ENCODE data around the gene MAD1L1.
"Not testable (repeated sequence)": the region's sequence is repeated elsewhere in the genome, so short reads cannot be mapped to it uniquely, and the experiment has no call there.

The MAD1L1 gene

DNA sequence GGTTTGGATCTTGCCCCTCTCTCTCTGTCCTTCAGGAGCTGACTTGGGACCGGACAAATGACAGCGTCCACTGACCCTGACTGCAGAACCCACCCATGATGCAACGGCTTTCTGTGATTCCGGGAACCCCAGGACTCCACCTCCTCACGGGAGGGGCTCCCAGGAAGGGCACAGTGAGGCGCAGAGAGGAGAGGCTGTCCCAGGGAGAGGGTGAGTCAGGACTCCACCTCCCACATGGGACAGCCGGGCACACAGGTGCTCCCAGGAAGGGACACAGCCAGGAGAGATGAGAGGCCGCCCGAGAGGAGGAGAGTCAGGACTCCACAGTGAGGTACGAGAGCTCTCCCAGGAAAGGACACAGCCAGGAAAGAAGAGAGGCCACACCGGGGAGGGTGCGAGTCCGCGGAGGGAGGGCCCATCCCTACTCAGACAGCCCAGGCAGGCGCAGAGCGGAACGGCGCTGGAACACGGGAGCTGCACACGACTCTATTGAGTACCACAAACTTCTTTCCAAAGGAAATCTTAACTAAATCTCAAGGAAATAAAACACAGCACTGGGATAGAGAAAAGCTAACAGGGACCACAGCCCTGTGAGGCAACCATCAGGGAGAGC is 162.5 kb downstream of the MAD1L1 start:
- DNase-seq (ENCODE audit: low spot score), result no peak

DNA sequence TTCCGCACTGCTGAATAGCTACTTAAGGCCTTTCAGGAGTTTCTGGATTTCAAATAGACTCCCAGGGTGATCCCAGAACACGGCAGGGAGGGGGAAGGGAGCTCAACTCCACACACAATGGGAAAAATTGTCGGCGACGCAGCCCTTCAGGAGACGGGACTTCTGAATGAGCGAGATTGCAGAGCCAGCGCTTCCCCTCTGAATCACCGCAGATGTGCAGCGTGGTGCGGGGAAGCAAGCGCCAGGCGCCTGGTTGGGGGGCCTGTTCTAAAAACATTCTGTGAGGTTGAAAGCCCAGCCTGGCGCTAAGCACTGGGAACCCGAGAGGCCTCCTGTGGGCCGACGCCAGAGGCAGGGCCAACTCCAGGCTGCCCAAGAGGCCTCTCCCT is 163.3 kb downstream of the MAD1L1 start:
- no peak for DNase-seq (ENCODE audit: low spot score)

DNA sequence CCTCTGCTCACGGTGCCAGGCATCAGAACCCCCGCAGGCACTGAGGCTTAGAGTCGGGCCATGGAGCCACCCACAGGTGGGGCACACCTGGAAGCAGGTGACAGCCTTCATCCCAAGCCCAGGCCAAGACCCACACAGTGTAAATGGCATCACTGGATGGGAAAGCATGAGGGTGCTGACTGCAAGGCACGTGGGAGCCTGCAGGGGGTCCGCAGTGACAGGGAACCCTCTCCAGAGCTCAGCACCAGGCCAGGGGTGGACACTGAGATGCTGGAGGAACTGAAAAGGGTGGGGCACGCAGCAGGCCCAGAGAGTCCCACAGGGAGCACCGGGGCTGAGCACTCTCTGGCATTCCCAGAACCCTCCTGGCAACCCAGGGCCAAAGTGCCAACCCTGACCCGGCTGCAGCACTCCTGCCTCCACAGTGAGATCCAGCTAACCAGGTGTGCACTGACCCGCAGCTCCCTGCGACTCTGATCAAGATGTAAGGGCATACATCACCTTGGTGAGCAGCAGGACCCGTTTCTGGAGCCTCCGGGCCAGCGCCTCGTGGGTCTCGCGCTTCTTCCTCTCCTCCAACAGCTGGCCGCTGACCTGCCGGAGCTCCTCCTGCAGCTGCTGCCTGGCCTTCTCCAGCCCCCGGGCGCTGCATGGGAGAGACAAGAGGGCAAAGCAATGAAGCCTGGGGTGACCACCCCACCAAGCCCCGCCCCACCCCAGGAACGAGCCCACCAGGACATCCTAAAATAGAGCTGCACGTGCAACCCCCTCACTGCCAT is 163.9 kb downstream of the MAD1L1 start:
- DNase-seq (ENCODE audit: low spot score), result no peak

DNA sequence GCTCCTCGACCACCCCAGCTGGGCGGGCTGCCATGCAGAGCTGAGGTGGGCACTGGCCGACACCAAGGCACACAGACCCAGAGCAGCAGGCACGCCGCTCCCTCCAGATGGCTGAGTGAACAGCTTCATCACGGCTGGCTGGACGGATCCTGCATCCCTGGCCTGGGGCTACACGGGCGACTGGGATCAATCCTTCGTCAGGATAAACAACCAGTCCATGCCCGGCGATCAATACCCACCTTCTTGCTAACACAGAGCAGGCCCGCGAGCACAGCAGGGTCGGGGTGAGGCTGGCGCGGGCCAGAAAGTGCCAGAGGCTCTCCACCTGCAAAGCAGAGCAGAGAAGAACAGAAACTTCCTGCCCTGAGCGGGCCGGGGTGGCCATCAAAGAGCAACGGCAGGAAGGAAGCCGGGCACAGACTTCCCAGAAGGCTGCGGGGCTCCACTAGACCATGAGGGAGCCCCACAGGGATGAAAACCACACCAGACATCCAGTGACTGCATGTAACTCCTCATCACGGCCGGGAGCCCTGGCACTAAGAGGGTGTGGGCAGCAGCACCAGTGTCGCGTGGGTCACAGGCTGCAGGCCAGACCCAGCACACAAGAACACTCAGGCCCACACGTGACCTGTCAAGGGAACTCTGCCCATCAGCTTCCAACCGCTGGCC is 166.4 kb downstream of the MAD1L1 start:
- no peak for DNase-seq (ENCODE audit: low spot score)

DNA sequence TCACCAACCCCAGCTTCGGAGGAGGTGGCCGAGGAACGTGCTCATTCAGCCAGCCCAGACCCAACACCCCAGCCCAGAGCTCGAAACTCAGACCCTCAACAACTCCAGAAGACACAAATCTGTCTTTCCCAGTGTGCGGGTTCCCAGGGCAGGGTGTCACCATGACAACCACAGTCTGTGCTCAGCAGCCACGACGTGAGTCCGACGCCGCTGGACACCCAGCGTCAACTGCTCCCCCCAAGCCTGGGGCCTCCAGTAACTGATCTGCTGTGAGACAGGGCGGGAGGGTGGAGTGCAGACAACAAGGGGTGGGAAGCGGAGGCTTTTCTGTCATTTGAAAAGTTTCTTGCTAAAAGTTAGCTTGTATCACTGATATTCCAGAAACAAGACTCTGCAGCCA is 167.2 kb downstream of the MAD1L1 start:
- no peak for DNase-seq (ENCODE audit: low spot score)

DNA sequence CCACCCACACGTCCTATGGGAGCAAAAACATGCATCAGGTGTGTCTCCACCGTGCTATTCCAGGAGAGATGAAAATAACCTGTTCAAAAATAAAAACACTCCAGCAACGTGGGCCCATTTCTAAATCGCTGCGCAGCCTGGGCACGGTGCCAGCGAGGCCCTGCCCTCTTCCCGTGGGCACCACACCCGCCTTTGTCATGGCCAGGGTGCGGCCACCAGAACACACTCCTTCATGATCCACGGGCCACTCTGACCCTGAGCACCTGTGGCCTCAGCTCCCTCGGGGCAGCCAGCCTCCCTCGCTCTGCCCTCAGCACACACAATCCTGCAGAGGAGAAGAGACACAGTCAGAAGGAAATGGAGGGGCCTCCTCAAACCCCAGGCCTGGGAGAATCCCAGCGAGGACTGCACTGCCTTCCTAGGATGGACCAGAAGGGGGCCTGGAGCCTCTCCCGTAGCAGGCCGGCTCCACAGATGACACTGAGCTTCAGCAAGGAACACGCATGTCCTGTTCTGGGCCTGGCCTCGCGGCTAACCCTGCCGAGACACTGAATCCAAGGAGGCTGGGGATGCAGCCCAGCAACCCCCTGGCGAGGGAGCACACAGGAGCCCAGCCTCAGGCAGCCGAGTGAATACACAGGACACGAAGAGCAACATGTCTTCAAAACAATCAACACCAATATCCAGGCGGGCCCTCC is 169.0 kb downstream of the MAD1L1 start:
- peak; percentile 42 for DNase-seq (ENCODE audit: low spot score)

DNA sequence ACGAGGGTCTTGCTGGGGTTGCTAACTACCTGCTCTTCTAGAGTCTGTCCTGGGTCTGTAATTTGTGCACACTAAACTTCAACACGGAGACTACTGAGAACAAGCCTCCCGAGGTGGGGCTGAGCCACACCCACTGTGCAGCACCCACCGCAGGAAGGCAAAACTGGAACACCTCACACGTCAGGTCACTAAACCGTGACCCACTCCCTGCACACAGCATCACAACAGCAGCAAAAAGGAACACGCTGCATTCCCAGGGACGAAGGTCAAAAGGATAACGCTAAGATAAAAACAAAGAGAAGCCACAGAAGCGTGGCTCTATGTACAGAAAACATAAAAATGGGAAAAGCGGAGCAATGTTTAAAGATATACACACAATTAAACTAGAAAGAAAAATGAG is 170.1 kb downstream of the MAD1L1 start:
- no peak for DNase-seq (ENCODE audit: low spot score)

DNA sequence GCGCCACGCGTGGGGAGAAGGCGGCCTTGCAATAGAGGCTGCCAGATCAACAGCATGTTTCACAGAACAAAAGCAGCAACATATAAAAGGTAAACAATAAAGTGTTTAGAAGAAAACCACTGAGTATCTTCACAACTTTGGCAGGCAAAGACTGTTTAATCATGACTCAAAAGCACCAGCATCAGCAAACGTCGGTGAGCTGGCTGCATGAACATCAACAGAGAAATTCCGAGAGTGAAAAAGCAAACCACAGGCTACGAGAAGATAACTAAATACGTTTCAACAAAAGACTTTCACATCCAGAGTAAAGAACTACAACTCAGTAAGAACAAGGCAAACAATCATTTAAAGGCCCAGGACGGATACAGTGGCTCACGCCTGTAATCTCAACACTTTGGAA is 172.0 kb downstream of the MAD1L1 start:
- no peak for DNase-seq (ENCODE audit: low spot score)

DNA sequence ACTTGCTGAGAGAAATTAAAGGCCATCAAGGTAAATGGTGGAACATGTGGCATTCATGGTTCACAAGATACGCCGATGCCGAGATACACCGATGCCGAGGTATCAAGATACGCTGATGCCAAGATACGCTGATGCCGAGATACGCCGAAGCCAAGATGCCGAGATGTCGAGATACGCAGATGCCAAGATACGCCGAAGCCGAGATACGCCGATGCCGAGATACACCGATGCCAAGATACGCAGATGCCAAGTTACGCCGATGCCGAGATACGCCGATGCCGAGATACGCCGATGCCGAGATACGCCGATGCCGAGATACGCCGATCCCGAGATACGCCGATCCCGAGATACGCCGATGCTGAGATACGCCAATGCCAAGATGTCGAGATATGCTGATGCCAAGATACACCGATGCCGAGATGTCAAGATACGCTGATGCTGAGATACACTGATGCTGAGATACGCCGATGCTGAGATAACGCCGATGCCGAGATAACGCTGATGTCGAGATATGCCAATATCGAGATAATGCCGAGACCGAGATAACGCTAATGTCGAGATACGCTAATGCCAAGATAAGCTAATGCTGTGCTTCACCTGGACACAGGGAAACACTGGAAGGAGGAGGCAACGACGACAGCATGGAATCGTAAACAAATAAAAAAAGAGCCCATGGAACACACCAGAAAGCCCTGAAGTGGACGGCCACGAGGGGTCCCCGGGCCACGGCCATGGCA is 172.6 kb downstream of the MAD1L1 start:
- no peak for DNase-seq (ENCODE audit: low spot score)

DNA sequence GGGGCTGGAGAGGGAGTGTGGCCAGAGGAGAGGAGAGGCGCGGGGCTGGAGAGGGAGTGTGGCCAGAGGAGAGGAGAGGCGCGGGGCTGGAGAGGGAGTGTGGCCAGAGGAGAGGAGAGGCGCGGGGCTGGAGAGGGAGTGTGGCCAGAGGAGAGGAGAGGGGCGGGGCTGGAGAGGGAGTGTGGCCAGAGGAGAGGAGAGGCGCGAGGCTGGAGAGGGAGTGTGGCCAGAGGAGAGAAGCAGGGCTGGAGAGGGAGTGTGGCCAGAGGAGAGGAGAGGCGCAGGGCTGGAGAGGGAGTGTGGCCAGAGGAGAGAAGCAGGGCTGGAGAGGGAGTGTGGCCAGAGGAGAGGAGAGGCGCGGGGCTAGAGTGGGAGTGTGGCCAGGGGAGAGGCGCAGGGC is 174.5 kb downstream of the MAD1L1 start:
- DNase-seq (ENCODE audit: low spot score), result not testable (repeated sequence)

DNA sequence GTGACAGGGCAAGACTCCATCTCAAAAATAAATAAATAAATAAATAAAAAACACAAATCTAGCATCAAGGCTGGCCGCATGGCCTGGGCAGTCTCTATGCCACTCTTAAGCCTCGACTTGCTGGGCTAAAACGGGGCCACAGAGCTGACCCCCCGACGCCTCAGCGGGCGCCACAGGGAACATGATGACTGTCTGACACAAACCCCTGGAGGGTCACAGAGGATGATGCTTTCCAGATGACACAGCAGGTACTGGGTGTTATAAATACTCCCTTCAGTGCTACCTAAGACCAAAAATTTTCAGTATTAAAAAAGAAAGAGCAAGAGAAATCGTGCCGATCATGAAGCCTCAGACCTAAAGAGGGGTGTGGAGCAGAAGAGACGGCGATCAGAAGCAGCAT is 176.8 kb downstream of the MAD1L1 start:
- no peak for DNase-seq (ENCODE audit: low spot score)

DNA sequence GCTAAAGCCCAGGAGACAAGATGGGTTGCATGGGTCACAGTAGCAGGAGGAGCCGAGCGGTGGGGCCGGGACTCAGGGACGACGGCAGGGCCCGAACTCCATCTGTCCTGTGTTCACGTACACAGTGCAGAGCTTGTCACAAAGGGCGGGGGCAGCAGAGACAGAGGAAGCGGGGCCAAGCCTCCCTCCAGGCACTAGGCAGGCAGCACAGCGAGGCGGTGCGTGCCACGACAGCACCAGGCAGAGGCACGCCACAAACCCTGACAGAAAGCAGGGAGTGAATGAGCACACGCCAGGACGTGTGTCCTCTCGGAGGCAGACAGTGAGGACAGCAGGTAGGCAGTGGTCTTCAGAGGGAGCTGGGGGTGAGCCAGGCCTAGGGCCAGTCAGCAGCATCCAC is 177.8 kb downstream of the MAD1L1 start:
- no peak for DNase-seq (ENCODE audit: low spot score)

DNA sequence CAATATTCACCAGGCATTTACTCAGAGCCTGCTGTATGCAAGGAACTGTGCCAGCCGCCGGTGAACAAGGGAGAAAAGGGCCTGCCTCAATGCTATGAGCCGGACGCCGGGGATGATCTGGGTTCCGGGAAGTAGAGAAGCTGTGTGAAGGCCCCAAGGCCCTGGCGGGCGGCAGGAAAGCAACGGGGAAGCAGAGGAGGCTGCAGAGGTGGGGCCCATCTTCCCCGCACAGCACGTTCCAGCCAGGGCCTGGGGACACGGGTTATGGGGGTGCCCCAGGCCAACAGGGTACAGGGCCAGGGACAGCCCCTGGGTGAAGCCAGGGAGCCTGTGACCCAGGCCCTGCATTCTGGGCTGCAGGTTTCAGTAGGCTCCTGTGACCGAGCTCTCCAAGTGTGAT is 179.3 kb downstream of the MAD1L1 start:
- DNase-seq (ENCODE audit: low spot score), result no peak

DNA sequence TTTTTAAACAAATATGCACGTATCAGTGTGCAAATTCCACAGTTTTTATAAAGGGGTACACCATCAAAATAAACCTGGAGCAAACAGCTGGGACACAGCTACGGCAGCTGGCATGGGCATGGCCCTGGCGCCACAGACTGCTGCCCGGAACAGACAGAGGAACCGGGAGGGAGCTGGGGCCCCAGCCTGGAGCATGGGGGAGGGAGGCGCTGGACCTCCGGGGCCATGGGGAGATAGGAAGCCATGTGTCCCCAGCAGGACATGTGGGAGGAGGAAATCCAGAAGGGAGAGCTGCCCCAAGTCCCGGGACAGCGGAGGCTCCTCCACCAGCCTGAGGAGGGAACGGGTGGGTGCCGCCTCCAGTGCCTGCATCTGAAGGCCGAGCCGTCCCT is 180.1 kb downstream of the MAD1L1 start:
- no peak for DNase-seq (ENCODE audit: low spot score)

DNA sequence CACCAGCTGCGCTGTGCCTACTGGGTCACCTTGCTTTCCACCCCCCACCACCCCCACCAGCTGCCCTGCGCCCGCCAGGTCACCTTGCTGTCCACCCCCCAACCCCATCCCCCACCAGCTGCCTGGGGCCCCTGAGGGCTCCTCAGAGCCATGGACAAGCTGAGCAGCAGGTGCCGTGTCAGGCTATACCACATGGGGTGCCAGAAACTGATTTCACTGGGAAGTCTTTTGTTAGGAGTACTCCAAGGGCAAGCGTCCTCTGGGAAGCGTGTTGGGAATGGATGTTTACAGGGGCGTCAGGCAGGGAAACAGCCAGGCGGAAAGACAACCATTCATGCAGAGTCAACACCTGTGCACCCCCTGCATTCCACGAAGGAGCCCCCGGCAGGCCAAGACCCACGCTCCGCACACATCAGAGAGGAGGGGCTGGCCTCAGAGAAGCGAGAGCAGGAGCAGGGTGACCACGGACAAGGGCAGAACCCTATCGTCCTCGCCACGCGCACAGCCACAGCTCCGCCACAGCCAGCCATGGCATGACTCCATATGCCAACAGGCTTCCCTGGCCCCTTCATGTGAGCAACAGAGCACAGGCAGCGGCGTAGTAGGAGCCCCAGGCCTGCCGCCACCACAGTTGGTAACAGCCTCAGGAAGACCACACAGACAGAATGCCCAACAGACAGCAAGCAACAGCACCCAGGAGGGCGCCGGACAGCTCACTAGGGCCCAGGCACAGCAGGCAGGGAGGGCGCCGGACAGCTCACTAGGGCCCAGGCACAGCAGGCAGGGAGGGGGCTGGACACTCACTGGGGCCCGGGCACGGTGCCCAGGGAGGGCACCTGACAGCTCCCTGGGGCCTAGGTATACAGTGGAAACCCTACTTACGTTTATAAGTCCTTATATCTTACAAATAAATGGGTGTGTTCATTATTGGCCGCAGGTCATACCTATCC is 180.8 kb downstream of the MAD1L1 start:
- no peak for DNase-seq (ENCODE audit: low spot score)

DNA sequence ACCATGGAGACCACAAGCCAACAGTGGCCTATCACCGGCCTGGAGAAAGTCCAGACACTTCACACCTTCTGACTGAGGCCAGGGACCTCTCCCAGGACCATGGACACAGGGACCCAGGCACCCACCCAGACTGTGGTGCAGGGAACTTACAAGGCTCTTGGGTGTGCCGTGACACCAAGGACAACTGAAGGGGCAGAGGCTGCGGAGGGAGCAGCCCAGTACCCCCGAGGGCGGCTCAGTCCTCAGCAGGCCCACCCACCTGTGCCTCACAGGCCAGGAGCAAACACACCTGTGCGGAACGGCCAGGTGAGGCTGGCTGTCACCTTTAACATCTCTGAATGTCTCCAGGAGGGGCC is 182.3 kb downstream of the MAD1L1 start:
- no peak for DNase-seq (ENCODE audit: low spot score)

DNA sequence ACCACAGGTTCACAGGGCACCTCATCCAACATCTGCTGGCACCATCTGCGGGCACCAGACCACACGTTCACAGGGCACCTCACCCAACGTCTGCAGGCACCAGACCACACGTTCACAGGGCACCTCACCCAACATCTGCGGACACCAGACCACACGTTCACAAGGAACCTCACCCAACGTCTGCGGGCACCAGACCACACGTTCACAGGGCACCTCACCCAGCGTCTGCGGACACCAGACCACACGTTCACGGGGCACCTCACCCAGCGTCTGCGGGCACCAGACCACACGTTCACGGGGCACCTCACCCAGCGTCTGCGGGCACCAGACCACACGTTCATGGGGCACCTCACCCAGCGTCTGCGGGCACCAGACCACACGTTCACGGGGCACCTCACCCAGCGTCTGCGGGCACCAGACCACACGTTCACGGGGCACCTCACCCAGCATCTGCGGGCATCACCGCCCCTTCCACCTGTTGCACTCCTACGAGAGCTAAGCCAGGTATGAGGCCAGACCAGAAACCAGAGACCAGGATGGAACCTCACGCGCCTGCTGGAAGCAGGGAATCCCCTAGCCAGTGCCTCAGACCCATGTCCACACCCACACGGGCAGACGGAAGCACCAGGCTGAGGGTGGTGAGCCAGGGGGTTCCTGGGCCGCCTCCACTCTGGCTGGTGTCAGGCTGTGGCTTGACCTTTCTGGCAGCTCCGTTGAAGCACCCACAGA is 182.8 kb downstream of the MAD1L1 start:
- DNase-seq (ENCODE audit: low spot score), result no peak

DNA sequence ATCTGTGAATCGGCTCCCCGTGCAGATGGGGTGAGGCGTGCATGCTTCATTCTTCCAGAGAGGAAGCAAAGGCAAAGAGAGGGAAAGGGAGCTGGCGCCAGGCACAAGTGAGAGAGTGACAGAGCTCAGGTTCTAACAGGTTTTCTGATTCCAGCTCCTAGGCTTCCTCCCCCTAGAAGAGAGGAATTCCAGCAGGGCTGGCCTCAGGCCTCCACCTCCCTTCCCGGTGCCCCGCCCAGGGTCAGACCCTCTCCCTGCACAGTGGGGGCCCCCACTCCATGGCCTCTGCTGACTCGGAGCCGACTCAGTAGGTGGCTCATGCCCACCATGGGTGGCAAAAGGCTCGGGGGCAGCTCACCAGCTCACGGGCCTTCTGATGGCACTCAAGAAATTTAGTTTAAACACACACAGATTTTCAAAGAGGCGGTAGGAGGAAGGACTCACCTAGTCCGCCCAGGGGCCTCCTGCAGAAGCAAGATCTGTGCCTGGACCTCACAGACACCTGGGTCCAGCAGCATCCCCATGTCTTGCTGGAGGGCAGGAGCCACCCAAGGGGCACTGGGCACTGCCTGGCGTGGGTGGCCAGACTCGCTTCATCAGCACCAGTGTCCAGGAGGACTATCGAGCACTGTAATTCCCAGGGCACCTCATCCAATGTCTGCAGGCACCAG is 183.5 kb downstream of the MAD1L1 start:
- DNase-seq (ENCODE audit: low spot score), result no peak

DNA sequence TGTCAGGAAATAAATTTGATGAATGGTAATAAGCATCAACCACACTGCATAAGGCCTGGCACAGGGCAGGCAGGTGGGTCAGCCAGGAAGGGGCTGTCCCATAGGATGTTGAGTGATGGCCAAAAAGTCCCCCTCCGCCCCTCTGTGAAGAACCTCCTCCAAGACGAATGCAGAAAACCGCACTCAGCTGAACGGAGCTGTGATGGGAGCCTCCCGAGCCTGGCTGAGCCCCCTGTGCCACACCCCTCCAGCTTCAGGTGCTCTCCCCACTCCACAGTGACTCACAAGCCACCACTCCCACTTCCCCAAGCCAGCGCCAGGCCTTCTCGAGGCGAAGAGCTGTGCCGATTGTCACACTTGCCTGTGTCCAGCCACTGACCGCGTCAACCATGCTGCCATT is 184.2 kb downstream of the MAD1L1 start:
- no peak for DNase-seq (ENCODE audit: low spot score)
